Aorta (tissue), 4 donors: ENCODE data around the gene UBXN10. TPM values are rescaled to one million over a fixed set of nuclear protein-coding genes. Genes with fewer than 3 reads are reported as not detected.

ENCODE experiments used
- polyA plus RNA-seq, 2 donors: library from polyadenylated mRNA; stranded (reverse); fragments of 200-250 nt; gene quantifications; one replicate each; pipeline ENCODE4 v1.2.3, GENCODE V29; 2013
- total RNA-seq, 2 donors: library from RNA; stranded (reverse); fragmentation: NEBNext Ultra II Directional; extraction: Animal tissue kit (Norgen Biotek cat#: 25700); gene quantifications; one replicate each; pipeline ENCODE4 v1.2.1, GENCODE V29; 2021
- donor health status: healthy with polysubstance abuse.
- donor health status: Bipolar disorder and iron deficiency.
- donor health status: DM: no; HTN: no; CAD: no.
- donor health status: DM: yes; HTN: yes; CAD: no.

UBXN10 gene
- total and polyA plus RNA-seq, 4 donors = 0.18 to 0.33 (median 0.24) TPM

Other genes starting within 250 kb of the UBXN10 start
- gene PLA2G2A, start 206.5 kb upstream of the UBXN10 start, total RNA-seq = 1,000 to 10,000 TPM in 1 of 2 donors, 100 to 1,000 TPM in 1; 901 to 2,513 TPM
- gene PLA2G2A, start 206.5 kb upstream of the UBXN10 start, polyA plus RNA-seq = 10 to 100 TPM; 11.2 to 26.9 TPM
- gene PLA2G5, start 115.9 kb upstream of the UBXN10 start, total RNA-seq = 1 to 10 TPM; 4.0 to 6.8 TPM
- 10 to 100 TPM; 10.3 to 13.7 TPM for gene PLA2G5, start 115.9 kb upstream of the UBXN10 start, polyA plus RNA-seq
- gene PLA2G2D, start 66.6 kb upstream of the UBXN10 start, total RNA-seq = under 1 TPM in 1 of 2 donors, not detected in 1; 0.33 TPM
- gene PLA2G2D, start 66.6 kb upstream of the UBXN10 start, polyA plus RNA-seq = not detected
- gene PLA2G2F, start 46.8 kb upstream of the UBXN10 start, total RNA-seq = not detected
- under 1 TPM; 0.03 to 0.13 TPM for gene PLA2G2F, start 46.8 kb upstream of the UBXN10 start, polyA plus RNA-seq
- gene PLA2G2C, start 422 bp downstream of the UBXN10 start, total RNA-seq = under 1 TPM in 1 of 2 donors, not detected in 1; 0.81 TPM
- not detected for gene PLA2G2C, start 422 bp downstream of the UBXN10 start, polyA plus RNA-seq
- not detected for gene VWA5B1, start 104.8 kb downstream of the UBXN10 start, total RNA-seq
- not detected for gene VWA5B1, start 104.8 kb downstream of the UBXN10 start, polyA plus RNA-seq